Stimulated activated CD8-positive, alpha-beta memory T cell treated with anti-CD3 and anti-CD28 coated beads, Interleukin-7, amount 100 ng/mL, for 1 hour (primary cell): ENCODE measurements around the gene ZHX3.

Experiments used
- DNase-seq, 2 donors: peaks; one replicate each; pipeline ENCODE4 v3.0.0-alpha.2; 2020; ENCODE audit warnings: low read depth in 2 of 2

ZHX3 gene

DNA sequence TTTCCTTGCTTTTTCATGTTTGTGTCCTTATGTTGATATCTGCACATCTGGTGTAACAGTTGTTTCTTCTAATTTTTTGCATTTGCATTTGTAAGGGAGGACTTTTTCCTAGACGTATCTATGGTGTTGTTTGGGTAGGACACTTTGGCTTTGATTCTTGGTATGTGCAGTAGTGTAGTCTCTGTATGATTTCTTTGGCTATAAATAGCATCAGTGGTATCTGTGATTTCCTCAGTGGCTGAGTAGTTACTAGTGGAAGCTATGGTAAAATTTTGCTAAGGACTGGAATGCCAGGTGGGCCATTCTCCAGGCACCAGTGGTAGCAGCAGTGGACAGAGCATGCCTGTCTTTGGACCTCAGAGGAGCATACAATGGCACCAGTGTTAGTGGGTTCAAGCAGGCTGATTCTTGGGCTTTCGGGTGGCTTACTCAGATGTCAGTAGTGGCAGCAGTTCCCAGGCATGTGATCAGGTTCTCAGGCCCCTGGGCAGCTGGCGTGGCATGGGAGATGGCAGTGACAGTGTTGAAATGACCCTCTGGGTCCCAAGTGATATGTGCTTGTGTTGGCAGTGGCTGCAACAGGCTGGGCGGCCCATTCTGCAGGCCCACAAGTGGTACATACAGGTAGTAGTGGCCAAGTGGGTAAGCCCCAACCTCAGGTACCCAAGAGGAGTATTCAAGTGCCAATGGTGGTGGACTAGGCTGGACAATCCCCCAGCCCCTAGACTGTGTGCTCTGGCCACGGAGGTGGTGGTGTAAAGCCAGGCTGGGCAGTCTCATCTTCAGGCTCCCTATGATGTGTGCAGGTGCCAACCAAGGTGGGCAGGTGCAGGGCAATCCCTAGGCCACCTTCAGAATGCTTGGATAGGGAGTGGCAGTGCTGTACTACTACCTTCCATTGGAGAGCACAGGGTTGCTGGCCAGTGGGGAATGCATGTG is 125.7 kb downstream of the ZHX3 start:
- no peak for DNase-seq

DNA sequence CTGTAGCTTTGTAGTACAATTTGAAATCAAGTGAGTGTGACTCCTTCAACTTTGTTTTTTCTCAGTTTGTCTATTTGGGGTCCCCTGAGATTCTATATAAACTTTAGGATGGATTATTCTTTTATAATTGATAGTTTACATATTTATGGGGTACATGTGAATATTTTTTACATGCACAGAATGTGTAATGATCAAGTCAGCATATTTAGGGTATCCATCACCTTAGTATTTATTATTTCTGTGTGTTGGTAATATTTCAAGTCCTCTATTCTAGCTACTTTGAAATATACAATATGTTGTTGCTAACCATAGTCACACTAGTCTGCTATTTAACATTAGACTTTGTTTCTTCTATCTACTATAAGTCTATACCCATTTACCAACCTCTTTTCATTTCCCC is 129.9 kb downstream of the ZHX3 start:
- DNase-seq: no peak

DNA sequence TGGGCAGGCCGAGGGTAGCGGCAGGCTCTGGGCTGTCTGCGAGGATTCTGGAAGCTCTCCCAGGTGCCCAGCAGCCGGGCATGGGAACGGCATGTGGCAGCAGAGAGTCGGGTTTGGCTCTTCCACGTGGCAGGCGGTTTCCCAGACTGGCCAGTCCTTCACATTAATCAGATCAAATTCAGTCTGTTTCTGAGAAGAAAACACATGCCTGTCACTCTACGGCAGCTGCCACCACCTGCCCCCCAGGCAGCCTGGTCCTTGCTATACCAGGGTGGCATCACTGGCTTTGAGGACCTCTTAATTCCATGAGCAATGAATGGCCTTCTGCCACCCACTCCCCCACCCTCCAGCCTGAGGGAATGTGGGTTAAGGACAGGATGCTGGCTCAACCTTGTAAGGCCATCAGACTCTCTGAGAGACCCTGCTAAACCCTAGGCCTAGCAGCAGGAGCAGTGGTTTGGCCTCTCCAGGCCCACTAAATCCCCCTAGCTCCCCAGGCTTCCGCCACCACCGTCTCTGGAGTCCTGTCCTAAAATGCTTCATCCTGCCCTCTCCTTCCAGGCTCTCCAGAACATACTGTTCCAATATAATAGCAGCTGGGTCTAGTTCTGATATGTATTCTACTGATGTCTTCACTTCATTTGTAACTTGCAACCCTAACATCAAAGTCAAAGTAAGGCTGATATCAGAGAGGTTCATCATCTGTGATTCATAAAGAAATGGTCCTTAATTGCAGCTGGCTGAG is 132.3 kb downstream of the ZHX3 start:
- no peak for DNase-seq

DNA sequence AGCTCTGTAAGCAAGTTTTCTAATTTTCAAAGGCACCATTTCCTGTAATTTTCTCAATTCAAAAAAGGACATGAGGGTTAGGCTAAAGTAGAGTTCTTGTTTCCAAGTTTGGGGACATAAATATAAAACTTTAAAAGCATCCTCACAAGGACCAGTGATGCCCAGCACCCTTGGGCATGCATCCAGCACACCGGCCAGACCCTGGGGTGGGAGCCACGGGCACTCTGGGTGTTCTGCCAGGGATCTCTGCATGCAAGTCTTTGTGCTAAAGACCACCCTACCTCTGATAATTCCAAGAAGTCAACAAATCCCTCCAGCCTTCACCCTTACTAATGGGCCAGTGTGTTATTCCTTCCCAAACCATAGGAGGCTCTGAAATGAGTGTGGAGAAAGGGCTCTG is 133.7 kb downstream of the ZHX3 start:
- no peak for DNase-seq

DNA sequence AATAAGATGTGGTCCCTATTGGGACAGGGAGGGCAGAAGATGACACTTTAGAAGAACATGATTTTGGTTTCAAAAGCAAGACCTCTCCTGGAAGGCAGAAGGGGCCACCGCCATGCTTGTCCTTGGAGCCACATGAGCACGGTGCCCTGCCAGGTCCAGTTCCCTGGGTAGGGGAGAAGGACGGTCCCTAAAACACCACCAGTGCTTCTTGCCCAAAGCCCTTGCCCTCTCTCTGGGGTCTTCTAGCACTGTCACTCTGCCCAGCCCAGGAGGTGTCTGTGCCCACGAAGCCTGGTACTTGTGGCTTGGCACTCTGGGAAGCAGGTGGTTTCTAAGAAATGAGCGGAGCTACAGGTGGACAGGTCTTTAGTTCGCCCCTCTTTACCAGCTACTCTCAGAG is 134.1 kb downstream of the ZHX3 start:
- DNase-seq: no peak

DNA sequence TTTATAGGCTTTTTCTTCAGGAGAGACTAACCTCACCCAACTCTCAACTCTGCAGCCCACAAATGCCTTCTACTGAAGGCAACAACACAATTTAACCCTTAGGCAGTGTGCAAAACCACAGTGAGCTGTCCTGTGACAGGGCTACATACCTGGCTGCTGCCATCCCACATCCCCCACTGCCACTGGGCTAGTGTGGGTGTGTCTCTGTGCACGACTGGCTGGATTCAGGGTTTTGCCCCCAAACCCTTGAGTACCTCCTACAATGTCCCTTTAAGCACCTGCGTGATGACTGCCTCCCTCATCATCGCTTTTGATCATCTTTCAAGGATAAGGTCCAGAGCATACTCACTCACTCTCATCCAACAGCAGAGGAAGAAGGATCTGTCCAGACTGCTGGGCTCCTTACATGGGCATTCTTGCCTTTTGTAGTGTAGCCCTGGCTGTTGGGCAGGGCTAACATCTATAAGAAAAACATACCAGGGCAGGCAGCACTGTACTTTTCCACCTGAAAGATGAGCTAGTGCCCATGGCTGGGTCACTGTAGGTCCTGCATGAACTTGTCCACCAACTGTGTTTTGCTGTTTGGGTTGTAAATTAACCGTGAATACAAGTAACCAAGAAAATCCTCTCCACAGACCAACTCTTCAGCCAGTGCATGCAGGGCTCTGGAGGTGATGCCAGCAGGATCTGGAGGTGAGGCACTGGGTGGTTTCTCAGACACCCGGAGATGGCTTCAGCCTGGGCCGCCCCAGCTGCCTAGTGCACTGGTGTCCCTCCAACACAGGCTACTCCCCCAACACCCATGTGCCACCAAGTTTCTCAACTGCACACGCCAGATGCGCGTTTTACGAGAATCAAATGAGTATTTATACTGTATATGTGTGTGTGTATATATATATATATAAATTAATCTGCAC is 135.0 kb downstream of the ZHX3 start:
- DNase-seq: no peak

DNA sequence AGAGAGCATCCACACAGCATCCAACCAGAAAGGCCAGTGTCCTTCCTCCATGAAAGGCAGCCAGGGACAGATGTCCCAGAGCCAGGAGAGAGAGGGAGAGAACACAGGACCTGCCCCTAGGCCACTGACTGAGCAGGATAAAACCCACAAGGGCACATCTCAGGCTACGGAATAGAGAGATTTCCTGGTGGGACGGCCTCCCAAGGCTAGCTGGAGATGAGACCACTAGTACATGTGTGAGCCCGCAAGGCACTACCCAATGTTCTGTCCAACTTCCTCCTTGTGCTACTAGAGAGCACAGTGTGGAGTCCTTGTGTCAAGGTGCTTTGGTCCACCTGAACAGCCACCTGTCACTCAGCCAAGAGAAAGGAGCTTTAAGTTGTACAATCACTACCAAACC is 136.0 kb downstream of the ZHX3 start:
- DNase-seq: no peak

DNA sequence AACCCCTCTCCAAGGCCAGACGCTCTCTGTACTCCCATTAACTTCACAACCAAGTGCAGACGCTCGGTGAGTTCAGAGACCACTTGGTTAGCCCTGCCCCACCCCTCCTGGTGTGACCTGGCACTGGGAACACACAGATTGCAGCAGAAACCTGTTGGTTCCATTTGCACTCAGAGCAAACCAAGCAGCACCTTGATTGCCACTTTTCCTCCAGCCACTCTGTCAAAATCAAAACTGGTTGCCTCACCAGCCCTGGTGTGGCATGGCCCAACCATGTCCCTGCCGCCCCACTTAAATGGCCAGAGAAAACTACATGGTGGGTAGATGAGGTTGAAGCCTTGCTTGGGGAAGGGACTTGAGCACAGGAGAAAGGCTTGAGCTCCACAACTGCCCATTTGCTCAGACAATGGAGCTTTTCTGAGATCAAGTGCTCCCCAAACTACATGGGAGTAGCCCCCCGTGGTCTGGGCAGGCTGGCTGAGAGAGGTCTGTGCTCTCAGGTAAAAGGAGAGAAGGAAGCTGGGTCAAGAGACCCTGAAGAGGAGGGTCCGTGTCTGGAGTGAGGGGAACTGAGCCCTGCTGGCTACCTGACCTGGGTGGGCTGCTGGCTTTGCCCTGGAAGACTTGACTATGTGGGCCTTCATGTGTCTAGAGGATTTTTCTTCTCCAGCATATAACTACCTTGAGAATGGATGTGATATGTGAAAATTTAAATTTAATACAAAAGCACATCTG is 136.8 kb downstream of the ZHX3 start:
- no peak for DNase-seq

DNA sequence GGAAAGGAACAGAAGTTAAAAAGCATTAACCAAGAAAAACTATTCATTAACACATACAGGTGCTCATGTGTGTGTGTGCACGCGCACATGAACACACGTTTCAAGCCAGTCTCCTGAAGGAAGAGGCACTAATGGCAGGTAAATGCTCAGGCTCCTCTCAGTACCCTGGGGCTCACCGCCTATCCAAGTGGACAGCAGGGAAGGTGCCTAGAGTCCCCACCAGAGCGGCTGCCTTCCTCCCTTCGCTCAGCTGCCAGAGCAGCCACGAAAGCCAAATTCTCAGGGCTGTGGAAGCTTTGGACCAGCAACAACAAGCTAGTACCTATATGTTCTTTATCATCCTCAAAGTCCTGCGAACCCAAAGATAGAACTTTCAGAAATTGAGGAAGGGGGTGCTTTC is 137.6 kb downstream of the ZHX3 start:
- DNase-seq: no peak

DNA sequence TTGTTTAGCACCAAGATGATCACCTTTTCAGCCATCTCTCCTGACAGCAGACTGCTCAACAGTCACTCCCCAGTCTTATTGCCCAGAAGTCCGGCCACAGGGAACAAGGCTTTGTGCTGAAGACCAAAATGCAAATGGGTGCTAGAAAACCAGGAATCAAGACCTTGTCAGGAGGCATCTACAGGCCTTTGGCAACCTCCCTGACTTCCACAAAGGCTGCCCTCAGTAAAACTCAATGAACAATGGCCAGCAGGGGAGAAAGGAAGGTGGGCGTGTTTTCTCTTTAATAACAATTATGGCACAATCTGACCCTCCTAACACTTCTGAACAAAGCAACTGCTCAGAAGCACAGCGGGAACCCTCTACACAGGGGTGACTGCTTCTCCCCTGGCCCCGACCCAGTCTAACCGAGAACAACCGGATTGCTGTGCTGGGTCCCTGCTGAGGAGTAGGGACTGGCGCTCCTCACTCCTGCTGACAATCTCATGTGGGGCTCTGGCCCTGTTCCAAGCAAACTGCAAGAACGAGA is 138.6 kb downstream of the ZHX3 start:
- DNase-seq: no peak

DNA sequence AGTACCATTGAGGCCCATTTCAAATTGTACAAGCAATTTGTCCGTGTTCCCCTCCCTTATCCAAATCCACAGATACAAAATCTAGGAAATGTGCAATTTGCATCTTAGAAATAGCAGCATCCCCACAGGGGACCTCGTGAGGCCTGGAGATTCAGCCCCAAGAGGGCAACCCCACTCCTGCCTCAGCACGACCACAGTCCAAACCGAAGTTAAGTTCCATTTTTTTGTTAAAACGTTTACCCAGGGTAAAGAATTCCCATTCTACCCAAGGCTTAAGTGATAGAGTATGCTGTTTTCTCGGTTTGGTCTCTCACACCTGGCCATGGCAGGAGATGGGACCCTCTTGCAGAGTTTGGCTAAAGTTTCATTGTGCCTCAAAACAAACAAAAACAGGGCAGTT is 139.0 kb downstream of the ZHX3 start:
- no peak for DNase-seq

DNA sequence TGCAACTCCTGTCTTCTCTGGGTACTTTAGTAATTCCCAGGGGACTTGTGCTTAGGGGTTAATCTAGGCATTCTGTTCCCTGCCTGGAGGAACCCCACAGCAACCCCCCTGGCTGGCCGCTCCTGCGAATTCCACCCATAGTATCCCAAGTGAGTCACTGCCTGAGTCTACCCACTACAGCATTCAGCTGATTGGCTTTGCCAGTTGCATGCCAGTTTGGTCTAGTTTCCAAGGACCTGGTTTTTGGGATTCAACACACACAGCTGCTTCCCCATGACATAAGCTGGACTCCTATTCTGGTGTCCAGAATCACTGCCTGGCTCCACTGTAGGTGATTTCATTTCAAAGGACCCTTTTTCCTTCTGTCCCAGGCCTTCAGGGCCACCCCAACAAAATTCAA is 139.9 kb downstream of the ZHX3 start:
- no peak for DNase-seq

DNA sequence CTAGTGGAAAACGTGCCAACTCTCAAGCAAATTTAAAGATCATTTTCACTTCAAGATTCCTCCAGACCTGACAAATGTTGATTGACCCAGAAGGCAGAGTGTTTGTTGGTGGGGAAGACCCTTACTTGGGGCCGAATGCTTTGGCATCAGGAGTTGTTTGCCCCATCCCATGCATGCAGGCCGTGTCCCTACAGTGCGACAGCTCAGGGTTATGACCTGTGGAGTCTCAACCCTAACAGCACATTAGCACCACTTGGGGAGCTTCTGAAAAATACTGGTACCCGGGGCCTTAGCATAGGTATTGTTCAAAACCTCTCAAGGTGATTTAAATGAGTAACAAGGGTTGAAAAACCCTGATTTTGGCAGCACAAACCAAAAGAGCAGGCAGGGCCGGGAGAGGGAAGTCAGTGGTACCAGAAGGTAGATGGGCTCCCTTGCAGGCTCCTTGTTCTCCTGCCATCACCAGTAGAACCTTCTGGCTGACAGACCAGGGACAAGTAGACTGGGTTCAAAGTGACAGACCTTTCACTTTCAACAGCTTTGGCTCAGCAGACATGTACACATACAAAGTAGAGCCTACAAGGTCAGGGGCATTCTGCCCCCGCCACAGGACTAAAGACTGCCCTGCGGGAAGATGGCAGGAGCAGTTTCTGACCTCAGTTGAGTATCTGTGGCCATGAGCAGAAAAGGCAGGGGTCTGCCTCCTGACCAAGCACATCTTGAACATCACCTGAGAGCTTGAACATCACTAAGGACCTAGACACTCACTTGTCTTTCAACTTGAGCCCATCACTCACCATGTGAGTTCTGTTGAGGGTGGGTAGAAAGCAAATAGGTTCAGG is 140.6 kb downstream of the ZHX3 start:
- DNase-seq: no peak

DNA sequence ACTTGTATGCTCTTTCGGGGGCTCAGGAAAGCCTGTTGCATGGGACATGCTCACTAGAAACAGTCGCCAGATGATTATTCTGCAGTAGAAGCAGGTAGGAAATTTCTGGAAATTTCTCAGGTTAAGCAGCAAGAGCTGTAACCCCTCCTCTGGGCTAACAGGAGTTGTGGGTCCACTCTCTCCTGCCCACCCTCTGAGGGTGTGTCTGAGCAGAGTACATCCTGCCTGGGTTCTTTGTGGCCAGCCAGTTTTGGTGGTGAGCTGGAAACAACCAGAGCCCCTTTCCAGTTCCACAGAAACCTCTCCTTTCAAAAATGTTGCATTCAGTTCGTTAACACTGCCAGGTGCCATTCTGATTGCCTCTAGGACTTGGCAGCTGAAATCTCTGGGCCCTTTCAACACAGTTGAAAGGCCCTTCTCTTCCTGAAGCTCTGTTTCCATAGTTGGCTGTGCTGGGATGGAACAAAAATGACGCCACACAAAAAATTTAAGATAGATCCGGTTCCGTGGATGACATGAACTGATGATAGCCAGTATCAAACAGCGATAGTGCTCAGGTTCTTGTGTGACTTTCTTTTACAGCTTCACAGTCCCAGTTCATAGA is 141.7 kb downstream of the ZHX3 start:
- no peak for DNase-seq

DNA sequence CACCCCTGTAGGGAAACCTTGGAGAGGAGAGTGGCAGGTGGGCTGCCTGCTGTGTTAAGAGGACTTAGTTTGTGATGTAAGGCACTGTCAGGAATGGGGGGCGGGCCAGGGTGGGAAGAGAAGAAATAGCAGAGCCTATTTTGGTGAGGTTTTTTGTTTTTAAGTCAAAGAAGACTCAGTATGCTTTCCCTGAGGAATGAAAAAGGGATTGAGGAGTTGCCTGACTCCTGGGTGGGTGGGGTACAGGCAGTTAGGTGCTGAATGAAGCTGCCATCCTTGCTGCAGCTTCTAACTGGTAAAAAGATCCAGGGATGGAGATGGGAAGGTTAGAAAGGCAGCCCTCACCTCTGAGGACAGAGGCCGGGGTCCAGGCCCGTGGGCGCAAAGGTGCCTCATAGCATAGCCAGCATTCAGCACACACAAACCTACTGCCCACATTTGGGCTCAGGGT is 142.3 kb downstream of the ZHX3 start:
- no peak for DNase-seq

DNA sequence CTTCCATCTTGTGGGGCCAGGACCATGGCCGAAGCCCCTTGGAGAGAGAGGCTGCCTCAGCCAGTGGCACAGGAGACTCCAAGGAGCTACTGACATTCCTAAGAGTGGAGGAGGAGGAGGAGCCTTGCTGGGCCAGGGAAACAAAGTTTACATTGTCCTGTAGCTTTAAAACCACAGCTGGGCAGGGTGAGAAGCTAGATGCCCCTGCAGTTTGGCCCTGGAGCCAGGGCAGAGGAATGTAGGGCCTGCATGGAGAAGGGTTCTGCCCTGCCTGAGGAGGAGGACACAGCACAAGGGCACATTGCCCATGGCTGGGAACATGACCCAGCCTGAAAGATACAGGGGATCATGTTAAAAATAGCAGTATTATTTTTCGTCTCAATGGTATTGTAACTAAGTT is 142.7 kb downstream of the ZHX3 start:
- DNase-seq: no peak

DNA sequence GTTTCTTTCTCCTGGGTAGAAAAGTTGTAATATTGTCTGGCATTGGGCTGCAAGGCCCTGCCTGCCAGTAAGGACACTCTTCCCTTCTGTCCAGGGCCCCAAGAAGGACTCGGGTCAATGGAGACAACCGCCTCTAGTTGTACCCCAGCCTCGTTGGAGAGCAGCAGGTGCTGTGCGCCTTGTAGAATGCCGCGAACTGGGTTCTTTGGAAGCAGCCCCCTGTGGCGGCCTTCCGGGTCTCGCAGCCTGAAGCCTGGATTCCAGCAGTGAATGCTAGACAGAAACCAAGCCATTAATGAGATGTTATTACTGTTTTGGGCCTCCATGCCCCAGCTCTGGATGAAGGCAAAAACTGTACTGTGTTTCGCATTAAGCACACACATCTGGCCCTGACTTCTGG is 143.2 kb downstream of the ZHX3 start:
- DNase-seq: no peak

DNA sequence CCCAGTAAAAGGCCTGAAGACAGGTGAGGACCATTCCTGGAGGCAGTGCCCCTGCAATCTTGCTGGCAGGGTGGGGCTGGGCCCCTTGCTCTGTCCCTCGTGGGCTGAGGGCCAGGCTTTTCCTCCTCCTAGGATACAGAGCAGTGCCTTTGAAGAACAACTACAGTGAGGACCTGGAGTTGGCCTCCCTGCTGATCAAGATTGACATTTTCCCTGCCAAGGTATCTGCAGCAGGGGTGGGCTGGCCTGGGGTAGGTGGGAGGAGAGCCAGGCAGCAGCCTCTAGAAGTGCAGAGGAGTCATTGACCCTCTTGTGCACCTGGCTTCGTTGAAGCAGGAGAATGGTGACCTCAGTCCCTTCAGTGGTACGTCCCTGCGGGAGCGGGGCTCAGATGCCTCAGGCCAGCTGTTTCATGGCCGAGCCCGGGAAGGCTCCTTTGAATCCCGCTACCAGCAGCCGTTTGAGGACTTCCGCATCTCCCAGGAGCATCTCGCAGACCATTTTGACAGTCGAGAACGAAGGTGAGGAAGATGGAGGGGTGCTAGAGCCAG is 143.7 kb downstream of the ZHX3 start:
- DNase-seq: no peak

DNA sequence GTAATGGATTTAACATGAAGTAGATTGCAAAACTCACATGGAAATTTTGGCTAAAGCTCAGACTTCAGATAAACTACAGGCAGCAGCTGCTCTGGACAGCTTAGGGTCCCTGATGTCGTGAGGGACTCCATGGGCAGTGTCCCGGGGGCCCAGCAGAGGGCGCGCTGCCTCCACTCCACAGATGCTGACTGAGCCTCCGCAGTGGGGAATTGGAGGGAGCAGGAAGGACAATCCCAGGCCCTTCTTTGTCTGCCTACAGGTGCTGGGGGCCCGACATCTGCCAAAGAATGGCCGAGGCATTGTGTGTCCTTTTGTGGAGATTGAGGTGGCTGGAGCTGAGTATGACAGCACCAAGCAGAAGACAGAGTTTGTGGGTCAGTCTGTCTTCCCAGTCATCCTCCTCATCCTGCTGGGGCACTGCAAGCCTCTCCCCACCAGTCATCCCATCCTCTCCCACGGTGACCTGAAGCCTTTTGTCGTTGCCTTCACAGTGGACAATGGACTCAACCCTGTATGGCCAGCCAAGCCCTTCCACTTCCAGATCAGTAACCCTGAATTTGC is 144.3 kb downstream of the ZHX3 start:
- DNase-seq: peak; percentile 42 to 53
